DND-41 (cell line): ENCODE data around the gene THRB.

Experiments used
- ATAC-seq: fragments of 200-7000 bp; cut with Tn5 transposase; 3 replicates; pipeline ENCODE4 v1.9.1; 2021; ENCODE audit warnings: low read depth; ENCODE audit not compliant: insufficient read depth
- DNase-seq: peaks from one replicate; pipeline ENCODE4 v3.0.0-alpha.2; 2020
- H2AFZ ChIP-seq: 2 replicates; pipeline ENCODE4 v1.6.0; 2012; ENCODE audit warnings: low read depth, low read length
- H3K27ac ChIP-seq: 2 replicates; pipeline ENCODE4 v1.5.1; 2012; ENCODE audit warnings: low read length, inconsistent platforms
- H3K27me3 ChIP-seq: fragments of 200-600 bp; sonication (generic); 2 replicates; pipeline ENCODE4 v1.6.0; 2012; ENCODE audit warnings: low read length, mild to moderate bottlenecking, inconsistent platforms; ENCODE audit not compliant: insufficient read depth, poor library complexity
- H3K36me3 ChIP-seq: 2 replicates; pipeline ENCODE4 v1.5.1; 2012; ENCODE audit warnings: low read length, inconsistent platforms; ENCODE audit not compliant: insufficient read depth
- H3K4me1 ChIP-seq: 2 replicates; pipeline ENCODE4 v1.5.1; 2012; ENCODE audit warnings: mild to moderate bottlenecking, low read length; ENCODE audit not compliant: insufficient read depth
- H3K4me2 ChIP-seq: 2 replicates; pipeline ENCODE4 v1.6.0; 2012; ENCODE audit warnings: mild to moderate bottlenecking, moderate library complexity, low read length, inconsistent platforms; ENCODE audit not compliant: insufficient read depth
- H3K4me3 ChIP-seq, 2 experiments: fragments of 200-600 bp in 1 of 2; shearing (Covaris generic) in 1 of 2; 2 replicates each; pipeline ENCODE4 v1.5.1; 2012 to 2016; ENCODE audit warnings: inconsistent platforms in 2 of 2, low read length in 2 of 2, mild to moderate bottlenecking in 2 of 2, low read depth in 1 of 2, moderate library complexity in 1 of 2
- H3K79me2 ChIP-seq: 2 replicates; pipeline ENCODE4 v1.6.0; 2012; ENCODE audit warnings: low read length, inconsistent platforms; ENCODE audit not compliant: insufficient read depth
- H3K9ac ChIP-seq: 2 replicates; pipeline ENCODE4 v1.6.0; 2012; ENCODE audit warnings: low read depth, mild to moderate bottlenecking, inconsistent platforms, low read length, moderate library complexity
- H3K9me3 ChIP-seq: 2 replicates; pipeline ENCODE4 v1.5.1; 2012; ENCODE audit warnings: low read length, moderate library complexity, mild to moderate bottlenecking, inconsistent platforms; ENCODE audit not compliant: insufficient read depth, severe bottlenecking
- H4K20me1 ChIP-seq: 2 replicates; pipeline ENCODE4 v1.6.0; 2012; ENCODE audit warnings: low read length; ENCODE audit not compliant: insufficient read depth
- EZH2 ChIP-seq: IDR thresholded peaks from 3 replicates; pipeline ENCODE4 v1.6.1; 2012; ENCODE audit warnings: borderline replicate concordance, low read depth, mild to moderate bottlenecking, moderate library complexity, low read length, inconsistent platforms; ENCODE audit not compliant: severe bottlenecking
- TF ChIP-seq, protein P1 (sequence below): IDR thresholded peaks from 2 replicates; pipeline ENCODE4 v1.5.1; 2012; ENCODE audit warnings: borderline replicate concordance, low read length, moderate library complexity, mild to moderate bottlenecking; ENCODE audit not compliant: poor library complexity, severe bottlenecking; ENCODE audit errors: extremely low read depth

THRB gene

DNA sequence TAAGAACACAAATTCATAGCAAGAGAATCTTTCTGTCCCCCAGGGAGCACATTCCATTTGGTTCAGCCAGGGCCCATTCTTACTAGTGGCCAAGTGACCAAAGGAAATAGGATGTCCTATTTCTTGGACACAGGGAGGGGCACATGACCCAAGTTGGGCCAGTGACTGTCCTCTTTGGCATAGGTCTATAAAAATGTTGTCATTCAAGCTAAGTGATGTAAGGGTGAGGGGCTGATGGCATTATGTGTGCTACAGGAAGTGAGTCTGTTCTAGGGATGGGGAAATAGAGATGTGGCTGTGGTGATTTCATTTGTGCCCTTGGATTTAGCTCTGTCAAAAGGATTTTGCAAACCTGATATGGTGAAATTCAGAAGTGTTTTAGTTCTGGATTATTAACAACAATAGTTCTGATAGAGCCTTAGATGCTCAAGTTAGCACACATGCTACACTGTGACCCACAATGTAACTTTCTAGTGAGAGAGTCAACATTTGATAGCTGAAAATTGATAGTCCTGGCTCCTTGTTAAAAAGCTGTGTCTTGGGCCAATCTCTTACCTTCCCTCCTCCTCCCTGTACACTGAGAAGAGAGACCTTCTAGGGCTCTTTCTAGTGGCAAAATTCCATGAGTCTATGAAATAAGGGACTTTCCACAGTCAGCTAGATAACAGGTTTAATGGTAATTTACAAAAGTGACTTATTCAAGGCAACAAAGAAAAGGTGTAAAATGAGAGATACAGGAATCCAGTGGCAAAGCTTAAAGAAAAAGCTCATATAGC lies 117.2 kb downstream of the THRB start:
- no peak overlapping the region for H3K9ac ChIP-seq
- no peaks in the 10 kb centered on the region for H3K4me1 ChIP-seq
- no peaks in the 10 kb centered on the region for H4K20me1 ChIP-seq
- no peaks in the 10 kb centered on the region for H3K9me3 ChIP-seq
- H3K27ac ChIP-seq, result no peak overlapping the region
- TF ChIP-seq, protein P1, sequence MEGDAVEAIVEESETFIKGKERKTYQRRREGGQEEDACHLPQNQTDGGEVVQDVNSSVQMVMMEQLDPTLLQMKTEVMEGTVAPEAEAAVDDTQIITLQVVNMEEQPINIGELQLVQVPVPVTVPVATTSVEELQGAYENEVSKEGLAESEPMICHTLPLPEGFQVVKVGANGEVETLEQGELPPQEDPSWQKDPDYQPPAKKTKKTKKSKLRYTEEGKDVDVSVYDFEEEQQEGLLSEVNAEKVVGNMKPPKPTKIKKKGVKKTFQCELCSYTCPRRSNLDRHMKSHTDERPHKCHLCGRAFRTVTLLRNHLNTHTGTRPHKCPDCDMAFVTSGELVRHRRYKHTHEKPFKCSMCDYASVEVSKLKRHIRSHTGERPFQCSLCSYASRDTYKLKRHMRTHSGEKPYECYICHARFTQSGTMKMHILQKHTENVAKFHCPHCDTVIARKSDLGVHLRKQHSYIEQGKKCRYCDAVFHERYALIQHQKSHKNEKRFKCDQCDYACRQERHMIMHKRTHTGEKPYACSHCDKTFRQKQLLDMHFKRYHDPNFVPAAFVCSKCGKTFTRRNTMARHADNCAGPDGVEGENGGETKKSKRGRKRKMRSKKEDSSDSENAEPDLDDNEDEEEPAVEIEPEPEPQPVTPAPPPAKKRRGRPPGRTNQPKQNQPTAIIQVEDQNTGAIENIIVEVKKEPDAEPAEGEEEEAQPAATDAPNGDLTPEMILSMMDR, result no peak
- no peak for TF ChIP-seq EZH2
- no peaks in the 10 kb centered on the region for H3K36me3 ChIP-seq
- no peak overlapping the region for H2AFZ ChIP-seq
- no peaks in the 10 kb centered on the region for H3K27me3 ChIP-seq
- H3K79me2 ChIP-seq, result no peaks in the 10 kb centered on the region
- no peak overlapping the region for H3K4me3 ChIP-seq
- DNase-seq, result no peak
- ATAC-seq, result no peak
- H3K4me2 ChIP-seq, result no peak overlapping the region

- DNase-seq (no peak), ATAC-seq (no peak)
- Histone ChIP-seq H3K4me1 (no peaks in the 10 kb centered on the region), H3K79me2 (no peaks in the 10 kb centered on the region), H3K36me3 (no peaks in the 10 kb centered on the region), H3K27me3 (no peaks in the 10 kb centered on the region), H3K4me2 (no peak overlapping the region), H3K9me3 (no peaks in the 10 kb centered on the region), H3K9ac (no peak overlapping the region), H3K27ac (no peak overlapping the region), H3K4me3 (no peak overlapping the region), H2AFZ (no peak overlapping the region), H4K20me1 (no peaks in the 10 kb centered on the region)
- TF ChIP-seq EZH2, result no peak
- TF ChIP-seq, protein P1, result no peak
These were observed 118.7 kb downstream of the THRB start for GRCh38 chr3:24375947-24376384.

GRCh38 chr3:24374801-24375200 lies 119.8 kb downstream of the THRB start:
- H3K9me3 ChIP-seq, result no peaks in the 10 kb centered on the region
- no peak for TF ChIP-seq EZH2
- TF ChIP-seq, protein P1, result no peak
- H4K20me1 ChIP-seq, result no peaks in the 10 kb centered on the region
- no peaks in the 10 kb centered on the region for H3K27me3 ChIP-seq
- no peak overlapping the region for H3K4me2 ChIP-seq
- no peaks in the 10 kb centered on the region for H3K4me1 ChIP-seq
- H3K4me3 ChIP-seq, result no peak overlapping the region
- no peaks in the 10 kb centered on the region for H3K36me3 ChIP-seq
- no peak overlapping the region for H3K9ac ChIP-seq
- no peak overlapping the region for H3K27ac ChIP-seq
- ATAC-seq, result no peak
- H3K79me2 ChIP-seq, result no peaks in the 10 kb centered on the region
- H2AFZ ChIP-seq, result no peak overlapping the region
- DNase-seq, result no peak
